Natural killer cell (primary cell): ENCODE results near the gene LRP1B. TPM values are rescaled to one million over a fixed set of nuclear protein-coding genes. Genes with fewer than 3 reads are reported as not detected.
"Not testable (repeated sequence)": the region's sequence is repeated elsewhere in the genome, so short reads cannot be mapped to it uniquely, and the experiment has no call there.

ENCODE experiments used
- ATAC-seq, 3 donors: fragments of 150-1000 bp in 2 of 3; fragments of 200-7000 bp in 1 of 3; cut with Tn5 transposase; 1 replicate in 1 of 3; 2 replicates in 2 of 3; pipeline ENCODE4 v1.10.0; 2021; ENCODE audit warnings: mild to moderate bottlenecking in 2 of 3, moderate library complexity in 2 of 3
- DNase-seq, 2 donors: peaks; one replicate each; pipeline versions ENCODE4 v3.0.0 to v3.0.0-alpha.2; 2013 to 2021; ENCODE audit warnings: mixed read lengths in 1 of 2
- H3K27ac ChIP-seq: one replicate; pipeline ENCODE4 v1.5.1; 2013; ENCODE audit warnings: mild to moderate bottlenecking, low read length
- H3K27me3 ChIP-seq: one replicate; pipeline ENCODE4 v1.6.1; 2013; ENCODE audit warnings: low read length; ENCODE audit not compliant: control insufficient read depth, insufficient read depth
- H3K36me3 ChIP-seq: one replicate; pipeline ENCODE4 v1.6.1; 2013; ENCODE audit warnings: low read length; ENCODE audit not compliant: control insufficient read depth, insufficient read depth
- H3K4me1 ChIP-seq: one replicate; pipeline ENCODE4 v1.6.1; 2013; ENCODE audit warnings: low read length; ENCODE audit not compliant: control insufficient read depth, insufficient read depth
- H3K4me3 ChIP-seq: one replicate; pipeline ENCODE4 v1.5.1; 2013; ENCODE audit warnings: low read length
- H3K9me3 ChIP-seq: one replicate; pipeline ENCODE4 v1.6.1; 2013; ENCODE audit warnings: low read length; ENCODE audit not compliant: control insufficient read depth, insufficient read depth
- H3K27ac Mint-ChIP-seq, 2 donors: one replicate each; pipeline ENCODE4 v1.8.0; 2022; ENCODE audit warnings: mild to moderate bottlenecking in 2 of 2, mixed read lengths in 2 of 2, moderate library complexity in 1 of 2
- H3K27me3 Mint-ChIP-seq, 2 donors: one replicate each; pipeline ENCODE4 v1.8.0; 2022; ENCODE audit warnings: low read depth in 2 of 2, mixed read lengths in 2 of 2
- H3K36me3 Mint-ChIP-seq: one replicate; pipeline ENCODE4 v1.8.0; 2022; ENCODE audit warnings: mixed read lengths
- H3K4me1 Mint-ChIP-seq, 2 donors: one replicate each; pipeline ENCODE4 v1.8.0; 2022; ENCODE audit warnings: mixed read lengths in 2 of 2
- H3K4me3 Mint-ChIP-seq: one replicate; pipeline ENCODE4 v1.8.0; 2022; ENCODE audit warnings: mild to moderate bottlenecking, moderate library complexity, mixed read lengths
- H3K9me3 Mint-ChIP-seq, 2 donors: one replicate each; pipeline ENCODE4 v1.8.0; 2022; ENCODE audit warnings: mixed read lengths in 2 of 2
- CTCF ChIP-seq: fragments of 200-600 bp; IDR thresholded peaks from one replicate; pipeline ENCODE4 v1.8.0; 2022; ENCODE audit warnings: antibody characterized with exemption
- WGBS: methylation state at CpG from one replicate; pipeline ENCODE4 v1.1.7; 2013; ENCODE audit warnings: missing lambda C conversion rate; ENCODE audit not compliant: insufficient coverage; 5-methylcytosine and 5-hydroxymethylcytosine counted together
- intact Hi-C: fragments of 100-400 bp; cut with micrococcal nuclease; formaldehyde crosslinking; loops from one replicate; pipeline ENCODE4 v1.14.2; 2022
- total RNA-seq, 4 donors: library from RNA; stranded (reverse); fragments of 120-200 nt in 1 of 4; gene quantifications; one replicate each; pipeline versions ENCODE4 v1.2.3 to v1.2.4, GENCODE V29; 2013 to 2022

Gene LRP1B
- total RNA-seq, 3 donors from 2014 or later (not counting 1 experiment from before 2014, with no cell fraction given): 0.05 TPM; not detected in 2

GRCh38 chr2:141182246-141182645 lies 948.6 kb downstream of the LRP1B start:
- H3K27me3 Mint-ChIP-seq: no peaks in the 10 kb centered on the region
- H3K27me3 ChIP-seq: no peaks in the 10 kb centered on the region
- no peaks in the 10 kb centered on the region for H3K9me3 ChIP-seq
- no CpG with 5 or more reads among the region's 1 CpG for WGBS
- H3K4me1 Mint-ChIP-seq: no peaks in the 10 kb centered on the region
- no peaks in the 10 kb centered on the region for H3K36me3 ChIP-seq
- H3K4me3 ChIP-seq: no peak overlapping the region
- no peak for DNase-seq
- intact Hi-C loops: no loop called here
- no peak overlapping the region for H3K4me3 Mint-ChIP-seq
- H3K9me3 Mint-ChIP-seq: peaks cover 9 to 17% of the 10 kb centered on the region in 2 donors
- no peak overlapping the region for H3K27ac ChIP-seq
- no peak overlapping the region for H3K27ac Mint-ChIP-seq
- H3K36me3 Mint-ChIP-seq: peaks cover 18% of the 10 kb centered on the region
- TF ChIP-seq CTCF: no peak
- H3K4me1 ChIP-seq: no peaks in the 10 kb centered on the region
- no peak for ATAC-seq

- intact Hi-C loops, H3K27ac Mint-ChIP-seq, H3K27ac ChIP-seq, H3K27me3 ChIP-seq, DNase-seq, H3K4me1 Mint-ChIP-seq, H3K4me3 ChIP-seq, H3K4me3 Mint-ChIP-seq, H3K36me3 ChIP-seq, H3K27me3 Mint-ChIP-seq, H3K36me3 Mint-ChIP-seq, H3K4me1 ChIP-seq, H3K9me3 ChIP-seq, ATAC-seq: not testable (repeated sequence)
- peaks cover 13 to 16% of the 10 kb centered on the region in 2 donors for H3K9me3 Mint-ChIP-seq
- no CpG with 5 or more reads among the region's 2 CpGs for WGBS
Measured at GRCh38 chr2:141169117-141169516, 961.7 kb downstream of the LRP1B start.

- 76% methylated on average over 3 of the region's 3 CpGs for WGBS
- no peak overlapping the region for H3K27ac ChIP-seq
- Mint-ChIP-seq H3K4me3 (no peak overlapping the region), H3K27ac (no peak overlapping the region), H3K4me1 (no peaks in the 10 kb centered on the region), H3K36me3 (peaks cover 11% of the 10 kb centered on the region), H3K9me3 (peaks cover 4 to 8% of the 10 kb centered on the region in 2 donors), H3K27me3 (no peaks in the 10 kb centered on the region)
- H3K27me3 ChIP-seq: no peaks in the 10 kb centered on the region
- TF ChIP-seq CTCF: no peak
- H3K36me3 ChIP-seq: no peaks in the 10 kb centered on the region
- H3K9me3 ChIP-seq: no peaks in the 10 kb centered on the region
- H3K4me1 ChIP-seq: no peaks in the 10 kb centered on the region
- no peak overlapping the region for H3K4me3 ChIP-seq
- no peak for DNase-seq
- no peak for ATAC-seq
- intact Hi-C loops: no loop called here
Measured at GRCh38 chr2:141162314-141162713, 968.5 kb downstream of the LRP1B start.

GRCh38 chr2:141151611-141152286 lies 979.1 kb downstream of the LRP1B start:
- WGBS: 74% methylated on average over 2 of the region's 3 CpGs
- Histone ChIP-seq H3K4me1 (no peaks in the 10 kb centered on the region), H3K9me3 (no peaks in the 10 kb centered on the region), H3K27me3 (no peaks in the 10 kb centered on the region), H3K4me3 (no peak overlapping the region), H3K36me3 (no peaks in the 10 kb centered on the region), H3K27ac (no peak overlapping the region)
- no peak for TF ChIP-seq CTCF
- Mint-ChIP-seq H3K27ac (no peak overlapping the region), H3K36me3 (peaks cover 6% of the 10 kb centered on the region), H3K9me3 (peaks cover 7% of the 10 kb centered on the region in 2 donors), H3K4me1 (no peaks in the 10 kb centered on the region), H3K27me3 (no peaks in the 10 kb centered on the region), H3K4me3 (no peak overlapping the region)
- no peak for DNase-seq
- intact Hi-C loops: no loop called here
- no peak for ATAC-seq
